Measurements from ENCODE around the gene ZNF627. TPM values are rescaled to one million over a fixed set of nuclear protein-coding genes. Genes with fewer than 3 reads are reported as not detected.

Gene ZNF627
- total RNA-seq, 1 experiment from 2014 or later = 11.4 TPM

DNA sequence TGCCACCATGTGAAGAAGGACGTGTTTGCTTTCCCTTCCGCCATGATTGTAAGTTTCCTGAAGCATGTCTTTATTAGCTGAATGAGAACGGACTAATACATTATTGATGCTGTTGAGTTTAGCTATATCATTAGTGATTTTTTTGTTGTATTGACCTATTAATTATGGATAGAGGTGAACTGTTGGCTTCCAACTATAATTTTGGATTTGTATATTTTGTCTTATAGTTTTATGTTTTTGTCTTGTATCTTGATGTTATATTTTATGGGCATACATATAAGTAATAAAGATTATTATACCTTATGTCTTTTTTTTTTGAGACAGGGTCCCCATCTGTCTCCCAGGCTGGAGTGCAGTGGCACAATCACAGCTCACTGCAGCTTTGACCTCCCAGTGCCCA lies 45.6 kb downstream of the ZNF627 start:
- Histone ChIP-seq H3K79me2 (ENCODE audit: low read depth) (no peaks in the 10 kb centered on the region), H3K9me3 (ENCODE audit: insufficient read depth, low read depth) (no peaks in the 10 kb centered on the region), H3F3A (ENCODE audit: insufficient read depth, low read depth) (no peaks in the 10 kb centered on the region), H3K27me3 (ENCODE audit: insufficient read depth, low read depth) (no peaks in the 10 kb centered on the region), H2AFZ (no peak overlapping the region), H3K36me3 (ENCODE audit: low read depth) (no peaks in the 10 kb centered on the region), H3K4me3 (no peak overlapping the region), H3K27ac (no peak overlapping the region), H4K20me1 (ENCODE audit: insufficient read depth) (no peaks in the 10 kb centered on the region), H3K9me2 (ENCODE audit: insufficient read depth) (no peaks in the 10 kb centered on the region), H3K4me2 (no peak overlapping the region), H3K4me1 (replicated peaks; ENCODE audit: insufficient read depth) (no peaks in the 10 kb centered on the region)
- ChIA-PET POLR2A (ENCODE audit: unreplicated experiment) (no interaction called here), CTCF (no interaction called here)
- no peak for TF ChIP-seq EZH2 (IDR thresholded peaks at IDR 0.05; ENCODE audit: low read depth)
- TF ChIP-seq, protein P1, sequence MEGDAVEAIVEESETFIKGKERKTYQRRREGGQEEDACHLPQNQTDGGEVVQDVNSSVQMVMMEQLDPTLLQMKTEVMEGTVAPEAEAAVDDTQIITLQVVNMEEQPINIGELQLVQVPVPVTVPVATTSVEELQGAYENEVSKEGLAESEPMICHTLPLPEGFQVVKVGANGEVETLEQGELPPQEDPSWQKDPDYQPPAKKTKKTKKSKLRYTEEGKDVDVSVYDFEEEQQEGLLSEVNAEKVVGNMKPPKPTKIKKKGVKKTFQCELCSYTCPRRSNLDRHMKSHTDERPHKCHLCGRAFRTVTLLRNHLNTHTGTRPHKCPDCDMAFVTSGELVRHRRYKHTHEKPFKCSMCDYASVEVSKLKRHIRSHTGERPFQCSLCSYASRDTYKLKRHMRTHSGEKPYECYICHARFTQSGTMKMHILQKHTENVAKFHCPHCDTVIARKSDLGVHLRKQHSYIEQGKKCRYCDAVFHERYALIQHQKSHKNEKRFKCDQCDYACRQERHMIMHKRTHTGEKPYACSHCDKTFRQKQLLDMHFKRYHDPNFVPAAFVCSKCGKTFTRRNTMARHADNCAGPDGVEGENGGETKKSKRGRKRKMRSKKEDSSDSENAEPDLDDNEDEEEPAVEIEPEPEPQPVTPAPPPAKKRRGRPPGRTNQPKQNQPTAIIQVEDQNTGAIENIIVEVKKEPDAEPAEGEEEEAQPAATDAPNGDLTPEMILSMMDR (conservative IDR thresholded peaks at IDR 0.05) = no peak
- no peak for DNase-seq
- intact Hi-C loops (cut with micrococcal nuclease; ENCODE audit: unreplicated experiment) = loop anchor here (5.0 kb wide), 1 partner anchor 136 kb away; the partner anchor contains the start of gene ZNF653
- no TSS peak for BruUV-seq (replicated peaks)

- Histone ChIP-seq H3K27ac (no peak overlapping the region), H3K9me3 (ENCODE audit: insufficient read depth, low read depth) (peaks cover 43% of the 10 kb centered on the region; the same call in 1 of the 2 replicates), H3K4me3 (no peak overlapping the region), H3K79me2 (ENCODE audit: low read depth) (no peaks in the 10 kb centered on the region), H3F3A (ENCODE audit: insufficient read depth, low read depth) (no peaks in the 10 kb centered on the region), H3K36me3 (ENCODE audit: low read depth) (peaks cover 13% of the 10 kb centered on the region), H3K4me1 (replicated peaks; ENCODE audit: insufficient read depth) (no peaks in the 10 kb centered on the region), H3K27me3 (ENCODE audit: insufficient read depth, low read depth) (no peaks in the 10 kb centered on the region), H3K4me2 (no peak overlapping the region), H2AFZ (no peak overlapping the region), H4K20me1 (ENCODE audit: insufficient read depth) (no peaks in the 10 kb centered on the region), H3K9me2 (ENCODE audit: insufficient read depth) (no peaks in the 10 kb centered on the region)
- POLR2A ChIA-PET (ENCODE audit: unreplicated experiment) = no interaction called here
- CTCF ChIA-PET = interaction anchor here (0.6 kb wide), 1 partner anchor 439 kb away, joined by 4 read pairs; no protein-coding TSS in a partner anchor
- TF ChIP-seq, protein P1 (conservative IDR thresholded peaks at IDR 0.05) = no peak
- no peak for TF ChIP-seq EZH2 (IDR thresholded peaks at IDR 0.05; ENCODE audit: low read depth)
- intact Hi-C loops (cut with micrococcal nuclease; ENCODE audit: unreplicated experiment) = no loop called here
- no peak for DNase-seq
- no TSS peak for BruUV-seq (replicated peaks)
Measured at GRCh38 chr19:11649941-11650340, 52.7 kb downstream of the ZNF627 start.

DNA sequence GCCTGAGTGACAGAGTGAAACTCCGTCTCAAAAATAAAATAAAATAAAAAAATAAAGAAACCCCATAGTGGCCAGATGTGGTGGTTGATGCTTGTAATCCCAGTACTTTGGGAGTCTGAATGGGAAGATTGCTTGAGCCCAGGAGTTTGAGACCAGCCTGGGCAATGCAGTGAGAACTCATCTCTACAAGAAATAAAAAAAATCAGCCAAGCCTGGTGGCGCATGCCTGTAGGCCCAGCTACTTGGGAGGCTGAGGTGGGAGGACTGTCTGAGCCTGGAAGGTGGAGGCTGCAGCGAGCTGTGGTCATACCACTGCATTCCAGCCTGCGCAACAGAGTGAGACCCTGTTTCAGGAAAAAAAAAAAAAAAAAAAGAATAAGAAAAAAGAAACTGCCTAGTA lies 53.8 kb downstream of the ZNF627 start:
- Histone ChIP-seq H3K9me3 (ENCODE audit: insufficient read depth, low read depth) (peaks cover 43% of the 10 kb centered on the region; the same call in 1 of the 2 replicates), H3K4me2 (no peak overlapping the region), H2AFZ (no peak overlapping the region), H3F3A (ENCODE audit: insufficient read depth, low read depth) (no peaks in the 10 kb centered on the region), H3K27me3 (ENCODE audit: insufficient read depth, low read depth) (no peaks in the 10 kb centered on the region), H4K20me1 (ENCODE audit: insufficient read depth) (no peaks in the 10 kb centered on the region), H3K27ac (no peak overlapping the region), H3K4me1 (replicated peaks; ENCODE audit: insufficient read depth) (no peaks in the 10 kb centered on the region), H3K9me2 (ENCODE audit: insufficient read depth) (no peaks in the 10 kb centered on the region), H3K36me3 (ENCODE audit: low read depth) (peaks cover 13% of the 10 kb centered on the region), H3K79me2 (ENCODE audit: low read depth) (no peaks in the 10 kb centered on the region), H3K4me3 (no peak overlapping the region)
- TF ChIP-seq, protein P1 (conservative IDR thresholded peaks at IDR 0.05) = no peak
- ChIA-PET POLR2A (ENCODE audit: unreplicated experiment) (no interaction called here), CTCF (interaction anchor here (0.6 kb wide), 1 partner anchor 235 kb away, joined by 3 read pairs; no protein-coding TSS in a partner anchor)
- BruUV-seq (replicated peaks) = no TSS peak
- intact Hi-C loops (cut with micrococcal nuclease; ENCODE audit: unreplicated experiment) = no loop called here
- DNase-seq = no peak
